Gastrocnemius medialis (tissue), 4 donors: ENCODE results near the gene WTAP.

ENCODE experiments used
- POLR2A ChIP-seq, 2 donors: fragments of 450-650 bp; IDR thresholded peaks; one replicate each; pipeline ENCODE4 v1.6.1; 2017; ENCODE audit warnings: antibody characterized with exemption in 2 of 2, mild to moderate bottlenecking in 2 of 2, moderate library complexity in 2 of 2
- TF ChIP-seq, protein P1 (sequence below), 5 experiments: fragments of 450-650 bp in 3 of 5; fragments of 200-600 bp in 2 of 5; sonication (generic) in 2 of 5; IDR thresholded peaks in 4 of 5; conservative IDR thresholded peaks in 1 of 5; 1 replicate in 4 of 5; 2 replicates in 1 of 5; pipeline ENCODE4 v1.5.1; 2016 to 2019; ENCODE audit warnings: antibody characterized with exemption in 5 of 5, mild to moderate bottlenecking in 3 of 5, moderate library complexity in 3 of 5

DNA sequence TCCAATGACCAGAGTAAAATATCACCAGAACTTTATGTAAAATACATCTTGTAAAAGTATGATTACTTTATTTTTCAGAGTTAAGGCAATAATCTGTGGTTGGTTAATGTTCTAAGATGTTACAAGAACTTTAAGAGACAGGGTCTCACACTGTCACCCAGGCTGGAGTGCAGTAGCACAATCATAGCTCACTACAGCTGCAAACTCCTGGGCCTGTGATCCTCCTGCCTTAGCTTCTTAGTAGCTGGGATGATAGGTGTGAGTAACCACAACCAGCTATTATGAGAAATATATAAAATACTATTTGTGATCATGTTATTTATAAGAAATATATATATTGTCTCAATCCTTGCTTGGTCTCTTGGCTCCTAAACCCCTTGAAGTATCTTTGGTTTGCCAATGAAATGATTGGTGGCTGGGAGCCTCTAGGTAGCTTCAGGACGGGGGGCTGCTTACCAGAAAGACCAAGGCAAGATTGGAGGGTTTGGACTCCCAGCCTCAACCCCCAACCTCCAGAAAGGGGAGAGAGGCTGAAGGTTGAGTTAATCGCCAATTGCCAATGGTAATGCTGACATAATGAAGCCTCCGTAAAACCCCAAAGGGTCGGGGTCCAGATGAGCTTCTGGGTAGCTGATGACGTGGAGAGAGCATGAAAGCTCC, 49.7 kb upstream of the WTAP start:
- TF ChIP-seq, protein P1, sequence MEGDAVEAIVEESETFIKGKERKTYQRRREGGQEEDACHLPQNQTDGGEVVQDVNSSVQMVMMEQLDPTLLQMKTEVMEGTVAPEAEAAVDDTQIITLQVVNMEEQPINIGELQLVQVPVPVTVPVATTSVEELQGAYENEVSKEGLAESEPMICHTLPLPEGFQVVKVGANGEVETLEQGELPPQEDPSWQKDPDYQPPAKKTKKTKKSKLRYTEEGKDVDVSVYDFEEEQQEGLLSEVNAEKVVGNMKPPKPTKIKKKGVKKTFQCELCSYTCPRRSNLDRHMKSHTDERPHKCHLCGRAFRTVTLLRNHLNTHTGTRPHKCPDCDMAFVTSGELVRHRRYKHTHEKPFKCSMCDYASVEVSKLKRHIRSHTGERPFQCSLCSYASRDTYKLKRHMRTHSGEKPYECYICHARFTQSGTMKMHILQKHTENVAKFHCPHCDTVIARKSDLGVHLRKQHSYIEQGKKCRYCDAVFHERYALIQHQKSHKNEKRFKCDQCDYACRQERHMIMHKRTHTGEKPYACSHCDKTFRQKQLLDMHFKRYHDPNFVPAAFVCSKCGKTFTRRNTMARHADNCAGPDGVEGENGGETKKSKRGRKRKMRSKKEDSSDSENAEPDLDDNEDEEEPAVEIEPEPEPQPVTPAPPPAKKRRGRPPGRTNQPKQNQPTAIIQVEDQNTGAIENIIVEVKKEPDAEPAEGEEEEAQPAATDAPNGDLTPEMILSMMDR (IDR thresholded peaks at IDR 0.05 in 4 of 5, conservative IDR thresholded peaks at IDR 0.05 in 1 of 5) = no peak
- TF ChIP-seq POLR2A (IDR thresholded peaks at IDR 0.05) = no peak
